Esophagus squamous epithelium (tissue), 5 donors: ENCODE results near the gene MPST. TPM values are rescaled to one million over a fixed set of nuclear protein-coding genes. Genes with fewer than 3 reads are reported as not detected.

ENCODE experiments used
- DNase-seq: peaks from one replicate; lab custom pipeline; 2025; lab: John Stamatoyannopoulos, UW
- H3K27ac ChIP-seq, 4 donors: fragments of 200-600 bp; sonication (generic); one replicate each; pipeline ENCODE4 v1.5.1; 2016 to 2019; ENCODE audit warnings: mild to moderate bottlenecking in 1 of 4
- H3K27me3 ChIP-seq, 4 donors: fragments of 200-600 bp; sonication (generic); 1 replicate in 3 of 4; 2 replicates in 1 of 4; pipeline versions ENCODE4 v1.5.1 to v1.6.0; 2017 to 2021; ENCODE audit warnings: antibody characterized with exemption in 1 of 4
- H3K36me3 ChIP-seq, 3 donors: fragments of 200-600 bp; sonication (generic); one replicate each; pipeline ENCODE4 v1.5.1; 2016 to 2019
- H3K4me1 ChIP-seq, 3 donors: fragments of 200-600 bp; sonication (generic); one replicate each; pipeline ENCODE4 v1.5.1; 2017 to 2019
- H3K4me3 ChIP-seq, 4 donors: fragments of 200-600 bp; sonication (generic); 1 replicate in 3 of 4; 2 replicates in 1 of 4; pipeline ENCODE4 v1.5.1; 2016 to 2019; ENCODE audit warnings: mild to moderate bottlenecking in 2 of 4, moderate library complexity in 1 of 4
- H3K9me3 ChIP-seq, 3 donors: fragments of 200-600 bp; sonication (generic); one replicate each; pipeline ENCODE4 v1.5.1; 2016 to 2019
- CTCF ChIP-seq, 6 experiments: fragments of 450-650 bp in 4 of 6; fragments of 200-600 bp in 2 of 6; sonication (generic) in 2 of 6; IDR thresholded peaks; one replicate each; pipeline ENCODE4 v1.5.1; 2016 to 2019; ENCODE audit warnings: antibody characterized with exemption in 6 of 6, mild to moderate bottlenecking in 4 of 6, moderate library complexity in 4 of 6
- POLR2A ChIP-seq, 4 donors: fragments of 450-650 bp; IDR thresholded peaks; one replicate each; pipeline ENCODE4 v1.6.1; 2017; ENCODE audit warnings: antibody characterized with exemption in 4 of 4, mild to moderate bottlenecking in 4 of 4, moderate library complexity in 3 of 4
- WGBS, 2 donors: methylation state at CpG; one replicate each; pipeline ENCODE4 v1.1.5; 2018; 5-methylcytosine and 5-hydroxymethylcytosine counted together
- intact Hi-C: fragments of 100-400 bp; cut with DNase I; formaldehyde crosslinking; loops from one replicate; pipeline ENCODE4 v1.15.0; 2022
- total RNA-seq, 4 donors: library from RNA; depleted of rRNA; stranded (reverse); fragments of >200 nt; gene quantifications; one replicate each; pipeline ENCODE4 v1.1.0, GENCODE V29; 2016
- donor health status: DM: yes; HTN: yes; CAD: no.

The MPST gene
- 100 to 1,000 TPM in 3 of 4 donors, 10 to 100 TPM in 1; 88.4 to 160 (median 132) TPM for total RNA-seq

- Histone ChIP-seq H3K9me3 (no peaks in the 10 kb centered on the region), H3K27ac (peak within 1 kb of the TSS; percentile 92 to 99 (median 96)), H3K4me3 (peak within 1 kb of the TSS; percentile 79 to 97 (median 92)), H3K4me1 (peaks cover 35 to 77% (median 46%) of the 10 kb centered on the region in 3 donors), H3K27me3 (no peaks in the 10 kb centered on the region), H3K36me3 (peaks cover 3 to 35% (median 4%) of the 10 kb centered on the region in 3 donors)
- intact Hi-C loops: no loop called here
- TF ChIP-seq CTCF (IDR thresholded peaks at IDR 0.05) (peak in 3 of 6 experiments; percentile 53 to 71 (median 69)), POLR2A (IDR thresholded peaks at IDR 0.05) (peak in 2 of 4 donors; percentile 62 to 63)
- DNase-seq: no peak
- WGBS, 2 donors: 0% methylated on average over 5 to 9 of the region's 107 CpGs
Observed at GRCh38 chr22:37019309-37020191, at the start of gene MPST, which contains the start of gene TST. TSS of gene MPST (plus strand) at chr22:37019742. CDS start at chr22:37019837, 95 bp downstream. TSS of gene TST (minus strand) at chr22:37019447. CDS start at chr22:37018732, 715 bp downstream.

- Histone ChIP-seq H3K36me3 (no peaks in the 10 kb centered on the region), H3K9me3 (no peaks in the 10 kb centered on the region), H3K27ac (no peak overlapping the region), H3K27me3 (no peaks in the 10 kb centered on the region), H3K4me1 (peaks cover 0 to 12% (median 3%) of the 10 kb centered on the region in 3 donors), H3K4me3 (no peak overlapping the region)
- intact Hi-C loops: loop anchor here (5.0 to 10.0 kb wide), 2 partner anchors 99 to 187 kb away; no protein-coding TSS in a partner anchor
- no peak for TF ChIP-seq CTCF (IDR thresholded peaks at IDR 0.05)
- TF ChIP-seq POLR2A (IDR thresholded peaks at IDR 0.05): no peak
- WGBS, 2 donors: 56 to 58% methylated on average over 19 of the region's 19 CpGs
- no peak for DNase-seq
Observed at GRCh38 chr22:36971341-36972125, 48.0 kb upstream of the MPST start.

GRCh38 chr22:36976606-36977005 lies 42.9 kb upstream of the MPST start:
- no peak for TF ChIP-seq CTCF (IDR thresholded peaks at IDR 0.05)
- no peak for TF ChIP-seq POLR2A (IDR thresholded peaks at IDR 0.05)
- peaks cover 0 to 9% (median 0%) of the 10 kb centered on the region in 4 donors for H3K27me3 ChIP-seq
- DNase-seq: no peak
- H3K27ac ChIP-seq: no peak overlapping the region
- H3K36me3 ChIP-seq: no peaks in the 10 kb centered on the region
- WGBS, 2 donors: 80 to 82% methylated on average over 3 to 4 of the region's 4 CpGs
- H3K4me1 ChIP-seq: peaks cover 5 to 26% (median 5%) of the 10 kb centered on the region in 3 donors
- intact Hi-C loops: loop anchor here (5.0 to 10.0 kb wide), 2 partner anchors 114 to 192 kb away; partner anchors contain the start of gene NCF4
- no peaks in the 10 kb centered on the region for H3K9me3 ChIP-seq
- H3K4me3 ChIP-seq: no peak overlapping the region

- Histone ChIP-seq H3K4me1 (peaks cover 5 to 23% (median 5%) of the 10 kb centered on the region in 3 donors), H3K4me3 (peak overlapping the region; percentile 25 to 58 (median 44)), H3K9me3 (no peaks in the 10 kb centered on the region), H3K27me3 (peaks cover 0 to 16% (median 0%) of the 10 kb centered on the region in 4 donors), H3K36me3 (no peaks in the 10 kb centered on the region), H3K27ac (peak overlapping the region in 3 of 4 donors; percentile 49 to 65 (median 50))
- DNase-seq: no peak
- 22 to 38% methylated on average over 6 to 11 of the region's 13 CpGs for WGBS, 2 donors
- intact Hi-C loops: loop anchor here (5.0 to 10.0 kb wide), 2 partner anchors 115 to 193 kb away; partner anchors contain the start of gene NCF4
- TF ChIP-seq CTCF (IDR thresholded peaks at IDR 0.05): peak in 4 of 6 experiments; percentile 7 to 49 (median 34)
- TF ChIP-seq POLR2A (IDR thresholded peaks at IDR 0.05): no peak
Observed at GRCh38 chr22:36977401-36977861, 42.1 kb upstream of the MPST start.
